ENCODE results near the gene HLCS.
"Not testable (repeated sequence)": the region's sequence is repeated elsewhere in the genome, so short reads cannot be mapped to it uniquely, and the experiment has no call there.

HLCS gene

GRCh38 chr21:36960676-36961284 is 5.7 kb downstream of the HLCS start:
- no peak for DNase-seq (ENCODE audit: low spot score)
- no peak for TF ChIP-seq CTCF (IDR thresholded peaks at IDR 0.05)
- Histone ChIP-seq H3K4me3 (no peak overlapping the region), H3K27ac (no peak overlapping the region)

DNA sequence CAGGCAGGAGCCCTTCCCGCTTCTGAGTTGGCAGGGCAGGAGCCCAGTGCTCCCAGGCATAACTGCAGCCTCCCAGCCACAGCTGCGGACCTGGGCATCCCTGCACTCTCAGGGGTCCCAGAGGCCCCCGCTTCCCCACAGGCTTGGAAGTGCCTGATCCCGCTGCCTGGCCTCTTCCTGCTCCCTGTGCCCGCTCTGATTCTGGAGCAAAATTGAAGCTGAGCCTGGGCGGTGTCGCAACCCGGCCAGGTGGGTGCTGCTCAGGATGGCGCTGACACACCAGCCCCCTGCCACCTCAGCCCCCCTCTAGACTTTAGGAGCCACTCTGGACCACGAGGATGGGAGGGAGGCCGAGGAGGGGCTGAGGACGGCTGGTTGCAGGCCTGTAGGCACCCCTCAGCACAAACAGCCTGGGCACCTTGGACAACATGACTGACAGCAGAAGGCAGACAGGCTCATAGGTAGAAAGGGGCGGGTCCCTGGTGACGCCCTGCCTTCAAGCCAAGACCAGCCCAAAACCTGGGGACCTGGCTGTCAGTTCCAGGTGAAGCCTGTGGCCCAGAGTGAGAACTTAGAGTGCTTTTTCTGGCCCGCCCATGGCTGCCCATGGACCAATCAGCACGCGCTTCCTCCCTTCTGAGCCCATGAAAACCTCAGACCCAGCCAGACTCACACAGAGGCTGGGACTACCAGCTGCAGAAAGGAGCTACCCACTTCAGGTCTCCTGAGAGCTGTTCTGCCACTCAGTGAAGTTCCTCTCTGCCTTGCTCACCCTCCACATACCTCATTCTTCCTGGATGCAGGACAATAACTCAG is 7.2 kb downstream of the HLCS start:
- H3K27ac ChIP-seq: no peak overlapping the region
- no peak overlapping the region for H3K4me3 ChIP-seq
- DNase-seq (ENCODE audit: low spot score): no peak
- TF ChIP-seq CTCF (IDR thresholded peaks at IDR 0.05): no peak

DNA sequence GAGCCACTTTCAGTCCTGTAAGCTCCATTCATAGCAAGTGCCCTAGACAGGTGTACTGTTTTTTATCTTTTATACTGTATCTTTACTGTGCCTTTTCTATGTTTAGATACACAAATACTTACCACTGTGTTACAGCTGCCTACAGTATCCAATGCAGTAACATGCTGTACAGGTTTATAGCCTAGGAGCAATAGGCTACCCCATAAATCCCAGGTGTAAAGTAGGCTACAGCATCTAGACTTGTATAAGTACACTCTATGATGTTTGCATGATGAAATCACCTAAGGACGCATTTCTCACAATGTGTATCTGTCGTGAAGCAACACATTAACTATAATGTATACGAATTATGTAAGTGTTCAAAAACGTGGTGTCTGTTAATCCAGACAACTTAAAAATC is 10.7 kb downstream of the HLCS start:
- no peak for TF ChIP-seq CTCF (IDR thresholded peaks at IDR 0.05)
- H3K4me3 ChIP-seq: no peak overlapping the region
- H3K27ac ChIP-seq: no peak overlapping the region
- no peak for DNase-seq (ENCODE audit: low spot score)

DNA sequence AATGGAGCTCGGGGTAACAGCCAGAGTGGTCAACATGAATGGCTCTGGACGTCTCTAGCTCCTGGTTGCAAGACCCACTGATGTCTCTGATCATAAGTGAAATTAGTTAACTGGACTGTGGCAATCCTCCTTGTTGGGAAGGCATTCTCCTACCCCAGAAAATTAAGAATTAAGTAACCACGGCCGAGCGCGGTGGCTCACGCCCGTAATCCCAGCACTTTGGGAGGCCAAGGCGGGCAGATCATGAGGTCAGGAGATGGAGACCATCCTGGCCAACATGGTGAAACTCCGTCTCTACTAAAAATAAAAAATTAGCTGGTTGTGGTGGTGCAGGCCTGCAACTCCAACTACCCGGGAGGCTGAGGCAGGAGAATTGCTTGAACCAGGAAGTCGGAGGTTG is 14.1 kb downstream of the HLCS start:
- not testable (repeated sequence) for H3K4me3 ChIP-seq; DNase-seq (ENCODE audit: low spot score); H3K27ac ChIP-seq

GRCh38 chr21:36949171-36950141 is 17.0 kb downstream of the HLCS start:
- no peak for DNase-seq (ENCODE audit: low spot score)
- no peak overlapping the region for H3K4me3 ChIP-seq
- no peak for TF ChIP-seq CTCF (IDR thresholded peaks at IDR 0.05)

DNA sequence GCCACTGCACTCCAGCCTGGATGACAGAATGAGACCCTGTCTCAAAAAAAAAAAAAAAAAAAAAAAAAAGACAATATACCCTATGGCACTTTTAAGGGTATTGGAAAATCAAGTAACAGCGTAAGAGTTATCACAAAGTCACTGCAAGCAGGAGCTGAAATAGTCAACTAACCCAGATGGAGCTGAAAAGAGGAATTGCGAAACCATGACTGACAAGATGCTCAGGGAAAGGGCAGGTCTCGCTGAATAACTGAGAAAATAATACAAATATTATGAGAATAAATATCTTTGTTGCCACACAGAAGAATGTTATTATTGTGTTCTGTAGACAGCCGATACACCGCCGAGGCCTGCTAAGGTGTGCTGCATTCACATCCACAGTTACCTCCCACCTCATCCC is 17.8 kb downstream of the HLCS start:
- no peak for TF ChIP-seq CTCF (IDR thresholded peaks at IDR 0.05)
- DNase-seq (ENCODE audit: low spot score): no peak
- Histone ChIP-seq H3K27ac (no peak overlapping the region), H3K4me3 (no peak overlapping the region)

More at GRCh38 chr21:36949171-36950141, 17.0 kb downstream of the HLCS start:
- no peak overlapping the region for H3K27ac ChIP-seq

DNA sequence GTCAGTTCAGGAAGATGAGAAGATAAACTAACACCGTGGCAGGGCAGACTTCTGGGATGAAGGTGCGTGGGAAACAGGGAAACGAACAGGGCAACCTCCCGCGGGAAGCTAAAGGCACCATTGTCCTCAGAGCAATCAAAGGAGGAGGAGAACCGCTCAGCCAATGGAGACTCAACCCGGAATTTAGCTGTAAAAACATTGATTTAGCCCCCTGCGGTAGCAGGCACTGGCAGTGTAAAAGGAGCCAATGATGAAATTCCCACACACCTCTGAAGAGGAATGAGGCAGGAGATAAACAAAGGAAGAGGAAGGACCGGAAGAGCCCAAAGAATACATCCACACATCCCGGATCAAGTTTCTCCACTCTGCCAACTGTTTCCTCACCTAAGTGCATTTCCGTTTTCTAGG is 19.5 kb downstream of the HLCS start:
- H3K27ac ChIP-seq: no peak overlapping the region
- no peak for TF ChIP-seq CTCF (IDR thresholded peaks at IDR 0.05)
- no peak overlapping the region for H3K4me3 ChIP-seq
- DNase-seq (ENCODE audit: low spot score): no peak

Data from coronary artery (tissue), 2 donors.